HCT116 (cell line): Measurements from ENCODE around the gene VAT1. TPM values are rescaled to one million over a fixed set of nuclear protein-coding genes. Genes with fewer than 3 reads are reported as not detected.

ENCODE experiments used
- ATAC-seq: fragments of 200-7000 bp; cut with Tn5 transposase; 2 replicates; pipeline ENCODE4 v1.9.1; 2020; ENCODE audit warnings: mild to moderate bottlenecking, moderate library complexity
- BruUV-seq: library from RNA; stranded (reverse); fragments of 400-500 nt; replicated peaks from 2 replicates; lab custom pipeline; 2021; lab: Mats Ljungman, UMichigan
- CTCF ChIA-PET: fragments of 300-600 bp; sonication (Branson Sonifier 250); formaldehyde crosslinking; loops from one replicate; lab custom pipeline; 2021; ENCODE audit warnings: antibody characterized with exemption; lab: Charles Lee
- POLR2A ChIA-PET: fragments of 300-600, 350-600 bp; sonication (Branson Sonifier 250); formaldehyde crosslinking; loops from one replicate; lab custom pipeline; 2021; ENCODE audit warnings: antibody characterized with exemption; lab: Charles Lee
- RAD21 ChIA-PET, 2 experiments: fragments of 300-600 bp; sonication (Branson Sonifier 250); formaldehyde crosslinking; loops; one replicate each; lab custom pipeline; 2023; ENCODE audit warnings: low total read pairs in 2 of 2; ENCODE audit not compliant: uncharacterized antibody in 2 of 2, unreplicated experiment in 2 of 2, low non-redundant PET in 1 of 2; lab: Charles Lee
- DNase-seq: peaks from one replicate; pipeline ENCODE4 v3.0.0-alpha.2; 2010; ENCODE audit warnings: low read depth, low spot score
- H2AFZ ChIP-seq: fragments of 200-600 bp; shearing (Covaris generic), sonication (generic); 2 replicates; pipeline ENCODE4 v1.6.1; 2017; ENCODE audit warnings: low read depth, mixed run types, mixed read lengths, antibody characterized with exemption, low read length; ENCODE audit not compliant: poor library complexity, severe bottlenecking
- H3K27ac ChIP-seq: 2 replicates; pipeline ENCODE4 v1.5.1; 2012; ENCODE audit warnings: low read depth, low read length
- H3K27me3 ChIP-seq: fragments of 200-600 bp; sonication (generic); 2 replicates; pipeline ENCODE4 v1.6.1; 2016; ENCODE audit warnings: mixed run types, low read length, mixed read lengths; ENCODE audit not compliant: insufficient read depth
- H3K36me3 ChIP-seq, 2 experiments: fragments of 200-500 bp in 1 of 2; fragments of 200-600 bp in 1 of 2; sonication (Bioruptor generic) in 1 of 2; sonication (generic) in 1 of 2; 2 replicates each; pipeline versions ENCODE4 v1.5.1 to v1.6.1; 2014 to 2016; ENCODE audit warnings: low read length in 2 of 2, inconsistent platforms in 1 of 2, mixed read lengths in 1 of 2, mixed run types in 1 of 2; ENCODE audit not compliant: insufficient read depth in 2 of 2, control insufficient read depth in 1 of 2
- H3K4me1 ChIP-seq, 2 experiments: fragments of 200-600 bp in 1 of 2; sonication (generic) in 1 of 2; 2 replicates each; pipeline versions ENCODE4 v1.5.1 to v1.6.1; 2012 to 2017; ENCODE audit warnings: low read length in 2 of 2, inconsistent platforms in 1 of 2, mild to moderate bottlenecking in 1 of 2, mixed read lengths in 1 of 2, mixed run types in 1 of 2, moderate library complexity in 1 of 2; ENCODE audit not compliant: insufficient read depth in 2 of 2, control insufficient read depth in 1 of 2
- H3K4me2 ChIP-seq: fragments of 200-600 bp; sonication (generic); 2 replicates; pipeline ENCODE4 v1.6.1; 2017; ENCODE audit warnings: mixed run types, low read length, mixed read lengths
- H3K4me3 ChIP-seq, 2 experiments: fragments of 200-600 bp in 1 of 2; sonication (generic) in 1 of 2; replicated peaks in 1 of 2; 2 replicates each; pipeline ENCODE4 v1.5.1; 2011 to 2016; ENCODE audit warnings: low read length in 2 of 2, control low read depth in 1 of 2, low read depth in 1 of 2, mild to moderate bottlenecking in 1 of 2, mixed read lengths in 1 of 2, mixed run types in 1 of 2
- H3K79me2 ChIP-seq: fragments of 200-600 bp; sonication (generic); 2 replicates; pipeline ENCODE4 v1.6.1; 2017; ENCODE audit warnings: mild to moderate bottlenecking, mixed run types, low read length, moderate library complexity, mixed read lengths; ENCODE audit not compliant: insufficient read depth
- H3K9ac ChIP-seq: fragments of 200-600 bp; sonication (generic); 2 replicates; pipeline ENCODE4 v1.6.1; 2016; ENCODE audit warnings: low read length, mixed read lengths
- H3K9me2 ChIP-seq: fragments of 200-600 bp; sonication (generic), shearing (Covaris generic); 2 replicates; pipeline ENCODE4 v1.6.1; 2017; ENCODE audit warnings: mixed run types, mild to moderate bottlenecking, moderate library complexity; ENCODE audit not compliant: insufficient read depth
- H3K9me3 ChIP-seq, 2 experiments: fragments of 200-500 bp in 1 of 2; fragments of 200-600 bp in 1 of 2; sonication (Bioruptor generic) in 1 of 2; sonication (generic) in 1 of 2; 2 replicates each; pipeline ENCODE4 v1.6.1; 2014 to 2017; ENCODE audit warnings: low read length in 2 of 2, mixed read lengths in 2 of 2, inconsistent platforms in 1 of 2, low read depth in 1 of 2, mild to moderate bottlenecking in 1 of 2, mixed run types in 1 of 2, moderate library complexity in 1 of 2; ENCODE audit not compliant: control insufficient read depth in 1 of 2, insufficient read depth in 1 of 2
- H4K20me1 ChIP-seq: fragments of 200-600 bp; sonication (generic), shearing (Covaris generic); 2 replicates; pipeline ENCODE4 v1.6.1; 2017; ENCODE audit warnings: mixed run types, mild to moderate bottlenecking, moderate library complexity; ENCODE audit not compliant: insufficient read depth
- CBX3 ChIP-seq: IDR thresholded peaks from 2 replicates; pipeline ENCODE4 v1.6.1; 2012; ENCODE audit warnings: low read depth
- CEBPB ChIP-seq: IDR thresholded peaks from 2 replicates; pipeline ENCODE4 v1.6.1; 2012; ENCODE audit warnings: low read depth
- EGR1 ChIP-seq: IDR thresholded peaks from 2 replicates; pipeline ENCODE4 v1.6.1; 2012; ENCODE audit warnings: low read depth
- ELF1 ChIP-seq: IDR thresholded peaks from 2 replicates; pipeline ENCODE4 v1.6.1; 2012; ENCODE audit warnings: low read depth, borderline replicate concordance
- EZH2 ChIP-seq: fragments of 200-600 bp; sonication (generic); IDR thresholded peaks from 2 replicates; pipeline ENCODE4 v1.6.1; 2017; ENCODE audit warnings: antibody characterized with exemption, mixed run types
- EZH2phosphoT487 ChIP-seq: fragments of 200-600 bp; IDR thresholded peaks from 2 replicates; pipeline ENCODE4 v1.6.1; 2018; ENCODE audit warnings: antibody characterized with exemption, borderline replicate concordance
- FOSL1 ChIP-seq: IDR thresholded peaks from 2 replicates; pipeline ENCODE4 v1.6.1; 2012; ENCODE audit warnings: low read depth
- JUND ChIP-seq: IDR thresholded peaks from 2 replicates; pipeline ENCODE4 v1.6.1; 2012
- POLR2A ChIP-seq: IDR thresholded peaks from 2 replicates; pipeline ENCODE4 v1.7.0; 2011; ENCODE audit warnings: borderline replicate concordance; ENCODE audit not compliant: insufficient read depth, insufficient read length; ENCODE audit errors: extremely low read depth
- POLR2AphosphoS5 ChIP-seq: IDR thresholded peaks from 2 replicates; pipeline ENCODE4 v1.6.1; 2011; ENCODE audit warnings: mild to moderate bottlenecking, low read depth, low read length, moderate library complexity
- RAD21 ChIP-seq: IDR thresholded peaks from 2 replicates; pipeline ENCODE4 v1.6.1; 2012; ENCODE audit warnings: low read depth, mild to moderate bottlenecking
- SIN3A ChIP-seq: IDR thresholded peaks from 2 replicates; pipeline ENCODE4 v1.6.1; 2012; ENCODE audit warnings: low read depth
- SP1 ChIP-seq: IDR thresholded peaks from 2 replicates; pipeline ENCODE4 v1.6.1; 2012; ENCODE audit warnings: low read depth
- SRF ChIP-seq: IDR thresholded peaks from 2 replicates; pipeline ENCODE4 v1.6.1; 2012; ENCODE audit warnings: low read depth
- ZFX ChIP-seq: fragments of 450-650 bp; IDR thresholded peaks from 2 replicates; pipeline ENCODE4 v1.6.1; 2017
- ZNF274 ChIP-seq: fragments of 200-500 bp; sonication (Bioruptor generic); IDR thresholded peaks from 2 replicates; pipeline ENCODE4 v1.6.1; 2014; ENCODE audit warnings: mild to moderate bottlenecking, low read depth, low read length, inconsistent platforms
- intact Hi-C: fragments of 100-400 bp; cut with micrococcal nuclease; formaldehyde crosslinking; loops from 2 replicates; pipeline ENCODE4 v1.10.0; 2022
- total RNA-seq: library from RNA; stranded (reverse); gene quantifications from one replicate; pipeline ENCODE4 v1.2.1, GENCODE V29; 2021; ENCODE audit not compliant: unreplicated experiment
- TF ChIP-seq, protein P1 (sequence below): IDR thresholded peaks from 2 replicates; pipeline ENCODE4 v1.6.1; 2012
- TF ChIP-seq, protein P2 (sequence below), 3 experiments: fragments of 200-600 bp in 1 of 3; sonication (generic) in 1 of 3; IDR thresholded peaks in 2 of 3; conservative IDR thresholded peaks in 1 of 3; 2 replicates each; pipeline ENCODE4 v1.5.1; 2012 to 2017; ENCODE audit warnings: low read depth in 2 of 3, low read length in 2 of 3, antibody characterized with exemption in 1 of 3, borderline replicate concordance in 1 of 3, control low read depth in 1 of 3, mild to moderate bottlenecking in 1 of 3, mixed read lengths in 1 of 3, mixed run types in 1 of 3, moderate library complexity in 1 of 3; ENCODE audit not compliant: insufficient read depth in 1 of 3
- TF ChIP-seq, protein P3 (sequence below): IDR thresholded peaks from 2 replicates; pipeline ENCODE4 v1.6.1; 2012; ENCODE audit warnings: low read depth

VAT1 gene
- total RNA-seq, 1 experiment from 2014 or later: 197 TPM

DNA sequence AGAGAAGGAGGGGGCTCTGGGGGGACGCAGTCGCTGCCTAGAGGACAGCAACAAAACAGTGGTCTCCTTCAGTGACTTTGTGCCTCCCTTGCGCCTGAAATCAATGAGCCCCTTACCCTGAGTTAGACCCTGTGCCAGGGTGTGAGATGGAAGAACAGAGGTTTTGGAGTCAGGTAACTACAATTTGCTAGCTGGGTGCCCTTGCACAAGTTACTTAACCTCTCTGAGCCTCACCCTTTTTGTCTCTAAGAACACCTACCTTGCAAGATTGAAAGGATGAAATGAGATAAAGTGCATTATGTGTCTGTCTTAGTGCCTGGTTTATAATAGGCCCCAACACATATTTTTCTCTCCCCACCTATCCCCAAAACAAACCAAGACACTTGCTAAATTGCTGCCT, 12.7 kb upstream of the VAT1 start:
- no peaks in the 10 kb centered on the region for H3K4me1 ChIP-seq
- H3K27me3 ChIP-seq: no peaks in the 10 kb centered on the region
- no TSS peak for BruUV-seq
- no peak for DNase-seq
- H3K4me2 ChIP-seq: no peak overlapping the region
- ChIA-PET POLR2A (no interaction called here), RAD21 (no interaction called here), CTCF (no interaction called here)
- H3K4me3 ChIP-seq: no peak overlapping the region
- H3K9ac ChIP-seq: no peak overlapping the region
- no peak overlapping the region for H3K27ac ChIP-seq
- no peaks in the 10 kb centered on the region for H3K79me2 ChIP-seq
- H3K36me3 ChIP-seq: no peaks in the 10 kb centered on the region
- no peaks in the 10 kb centered on the region for H3K9me3 ChIP-seq
- ATAC-seq: no peak
- H2AFZ ChIP-seq: no peak overlapping the region
- no peaks in the 10 kb centered on the region for H3K9me2 ChIP-seq
- intact Hi-C loops: no loop called here
- no peaks in the 10 kb centered on the region for H4K20me1 ChIP-seq
- TF ChIP-seq ZNF274: no peak
- TF ChIP-seq EGR1: no peak
- no peak for TF ChIP-seq EZH2phosphoT487
- TF ChIP-seq, protein P1, sequence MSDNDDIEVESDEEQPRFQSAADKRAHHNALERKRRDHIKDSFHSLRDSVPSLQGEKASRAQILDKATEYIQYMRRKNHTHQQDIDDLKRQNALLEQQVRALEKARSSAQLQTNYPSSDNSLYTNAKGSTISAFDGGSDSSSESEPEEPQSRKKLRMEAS: no peak
- TF ChIP-seq POLR2A: no peak
- TF ChIP-seq, protein P2, sequence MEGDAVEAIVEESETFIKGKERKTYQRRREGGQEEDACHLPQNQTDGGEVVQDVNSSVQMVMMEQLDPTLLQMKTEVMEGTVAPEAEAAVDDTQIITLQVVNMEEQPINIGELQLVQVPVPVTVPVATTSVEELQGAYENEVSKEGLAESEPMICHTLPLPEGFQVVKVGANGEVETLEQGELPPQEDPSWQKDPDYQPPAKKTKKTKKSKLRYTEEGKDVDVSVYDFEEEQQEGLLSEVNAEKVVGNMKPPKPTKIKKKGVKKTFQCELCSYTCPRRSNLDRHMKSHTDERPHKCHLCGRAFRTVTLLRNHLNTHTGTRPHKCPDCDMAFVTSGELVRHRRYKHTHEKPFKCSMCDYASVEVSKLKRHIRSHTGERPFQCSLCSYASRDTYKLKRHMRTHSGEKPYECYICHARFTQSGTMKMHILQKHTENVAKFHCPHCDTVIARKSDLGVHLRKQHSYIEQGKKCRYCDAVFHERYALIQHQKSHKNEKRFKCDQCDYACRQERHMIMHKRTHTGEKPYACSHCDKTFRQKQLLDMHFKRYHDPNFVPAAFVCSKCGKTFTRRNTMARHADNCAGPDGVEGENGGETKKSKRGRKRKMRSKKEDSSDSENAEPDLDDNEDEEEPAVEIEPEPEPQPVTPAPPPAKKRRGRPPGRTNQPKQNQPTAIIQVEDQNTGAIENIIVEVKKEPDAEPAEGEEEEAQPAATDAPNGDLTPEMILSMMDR (IDR thresholded peaks at IDR 0.05 in 2 of 3, conservative IDR thresholded peaks at IDR 0.05 in 1 of 3; ENCODE audit: borderline replicate concordance in 1 of 3, insufficient read depth in 1 of 3, low read depth in 2 of 3, low read length in 2 of 3): no peak
- no peak for TF ChIP-seq POLR2AphosphoS5
- no peak for TF ChIP-seq CBX3
- TF ChIP-seq EZH2: no peak
- TF ChIP-seq FOSL1: no peak
- no peak for TF ChIP-seq SP1
- no peak for TF ChIP-seq ZFX
- TF ChIP-seq RAD21: no peak
- no peak for TF ChIP-seq SRF
- TF ChIP-seq ELF1: no peak
- TF ChIP-seq SIN3A: no peak
- no peak for TF ChIP-seq CEBPB
- TF ChIP-seq, protein P3, sequence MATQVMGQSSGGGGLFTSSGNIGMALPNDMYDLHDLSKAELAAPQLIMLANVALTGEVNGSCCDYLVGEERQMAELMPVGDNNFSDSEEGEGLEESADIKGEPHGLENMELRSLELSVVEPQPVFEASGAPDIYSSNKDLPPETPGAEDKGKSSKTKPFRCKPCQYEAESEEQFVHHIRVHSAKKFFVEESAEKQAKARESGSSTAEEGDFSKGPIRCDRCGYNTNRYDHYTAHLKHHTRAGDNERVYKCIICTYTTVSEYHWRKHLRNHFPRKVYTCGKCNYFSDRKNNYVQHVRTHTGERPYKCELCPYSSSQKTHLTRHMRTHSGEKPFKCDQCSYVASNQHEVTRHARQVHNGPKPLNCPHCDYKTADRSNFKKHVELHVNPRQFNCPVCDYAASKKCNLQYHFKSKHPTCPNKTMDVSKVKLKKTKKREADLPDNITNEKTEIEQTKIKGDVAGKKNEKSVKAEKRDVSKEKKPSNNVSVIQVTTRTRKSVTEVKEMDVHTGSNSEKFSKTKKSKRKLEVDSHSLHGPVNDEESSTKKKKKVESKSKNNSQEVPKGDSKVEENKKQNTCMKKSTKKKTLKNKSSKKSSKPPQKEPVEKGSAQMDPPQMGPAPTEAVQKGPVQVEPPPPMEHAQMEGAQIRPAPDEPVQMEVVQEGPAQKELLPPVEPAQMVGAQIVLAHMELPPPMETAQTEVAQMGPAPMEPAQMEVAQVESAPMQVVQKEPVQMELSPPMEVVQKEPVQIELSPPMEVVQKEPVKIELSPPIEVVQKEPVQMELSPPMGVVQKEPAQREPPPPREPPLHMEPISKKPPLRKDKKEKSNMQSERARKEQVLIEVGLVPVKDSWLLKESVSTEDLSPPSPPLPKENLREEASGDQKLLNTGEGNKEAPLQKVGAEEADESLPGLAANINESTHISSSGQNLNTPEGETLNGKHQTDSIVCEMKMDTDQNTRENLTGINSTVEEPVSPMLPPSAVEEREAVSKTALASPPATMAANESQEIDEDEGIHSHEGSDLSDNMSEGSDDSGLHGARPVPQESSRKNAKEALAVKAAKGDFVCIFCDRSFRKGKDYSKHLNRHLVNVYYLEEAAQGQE: no peak
- no peak for TF ChIP-seq JUND
